22Rv1 (cell line): ENCODE results near the gene ACOT12.

ENCODE experiments used
- H3K27ac ChIP-seq: fragments of 450-650 bp; 2 replicates; pipeline ENCODE4 v1.5.1; 2017
- CTCF ChIP-seq: fragments of 450-650 bp; IDR thresholded peaks from 2 replicates; pipeline ENCODE4 v1.5.1; 2017; ENCODE audit warnings: mild to moderate bottlenecking
- ZFX ChIP-seq: fragments of 450-650 bp; IDR thresholded peaks from 2 replicates; pipeline ENCODE4 v1.6.1; 2017; ENCODE audit warnings: antibody characterized with exemption, borderline replicate concordance

Gene ACOT12

GRCh38 chr5:81400375-81400774 is 6.4 kb upstream of the ACOT12 start:
- H3K27ac ChIP-seq: no peak overlapping the region
- TF ChIP-seq ZFX (no peak), CTCF (no peak)

- TF ChIP-seq ZFX (no peak), CTCF (no peak)
- H3K27ac ChIP-seq: no peak overlapping the region
Measured at GRCh38 chr5:81398741-81399140, 4.8 kb upstream of the ACOT12 start.

GRCh38 chr5:81397176-81397575 is 3.2 kb upstream of the ACOT12 start:
- no peak overlapping the region for H3K27ac ChIP-seq
- TF ChIP-seq CTCF (no peak), ZFX (no peak)

GRCh38 chr5:81395262-81395661 is 1.3 kb upstream of the ACOT12 start:
- TF ChIP-seq ZFX: no peak
- no peak for TF ChIP-seq CTCF
- H3K27ac ChIP-seq: no peak overlapping the region

- H3K27ac ChIP-seq: no peak overlapping the region
- TF ChIP-seq CTCF (peak; percentile 45), ZFX (no peak)
Measured at GRCh38 chr5:81393430-81393782, 528 bp downstream of the ACOT12 start.

- no peak for TF ChIP-seq CTCF
- no peak for TF ChIP-seq ZFX
- no peak overlapping the region for H3K27ac ChIP-seq
Measured at GRCh38 chr5:81389025-81389424, 4.9 kb downstream of the ACOT12 start.

- TF ChIP-seq ZFX: no peak
- TF ChIP-seq CTCF: no peak
- no peak overlapping the region for H3K27ac ChIP-seq
Measured at GRCh38 chr5:81388169-81388568, 5.8 kb downstream of the ACOT12 start.
